ENCODE data around the gene PKN2.

DNA sequence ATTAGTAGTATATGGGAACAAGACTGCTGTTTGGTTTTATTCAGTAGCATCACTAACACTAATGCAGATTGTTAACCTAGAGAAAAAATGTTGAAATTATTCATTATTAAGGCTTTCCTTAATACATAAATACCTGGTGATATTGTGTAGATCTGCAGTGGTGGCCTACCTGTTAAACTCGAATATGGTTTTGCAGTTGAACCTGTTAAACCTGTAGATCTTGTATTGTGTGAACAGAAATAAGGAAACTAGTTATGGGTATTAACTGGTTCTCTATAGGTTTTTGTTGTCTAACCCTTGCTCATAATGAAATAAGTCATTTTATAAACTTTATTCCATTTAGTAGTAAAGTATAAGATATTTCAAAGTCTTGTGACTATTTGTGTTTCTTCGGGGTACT lies 23.9 kb downstream of the PKN2 start:
- TF ChIP-seq, protein P1, sequence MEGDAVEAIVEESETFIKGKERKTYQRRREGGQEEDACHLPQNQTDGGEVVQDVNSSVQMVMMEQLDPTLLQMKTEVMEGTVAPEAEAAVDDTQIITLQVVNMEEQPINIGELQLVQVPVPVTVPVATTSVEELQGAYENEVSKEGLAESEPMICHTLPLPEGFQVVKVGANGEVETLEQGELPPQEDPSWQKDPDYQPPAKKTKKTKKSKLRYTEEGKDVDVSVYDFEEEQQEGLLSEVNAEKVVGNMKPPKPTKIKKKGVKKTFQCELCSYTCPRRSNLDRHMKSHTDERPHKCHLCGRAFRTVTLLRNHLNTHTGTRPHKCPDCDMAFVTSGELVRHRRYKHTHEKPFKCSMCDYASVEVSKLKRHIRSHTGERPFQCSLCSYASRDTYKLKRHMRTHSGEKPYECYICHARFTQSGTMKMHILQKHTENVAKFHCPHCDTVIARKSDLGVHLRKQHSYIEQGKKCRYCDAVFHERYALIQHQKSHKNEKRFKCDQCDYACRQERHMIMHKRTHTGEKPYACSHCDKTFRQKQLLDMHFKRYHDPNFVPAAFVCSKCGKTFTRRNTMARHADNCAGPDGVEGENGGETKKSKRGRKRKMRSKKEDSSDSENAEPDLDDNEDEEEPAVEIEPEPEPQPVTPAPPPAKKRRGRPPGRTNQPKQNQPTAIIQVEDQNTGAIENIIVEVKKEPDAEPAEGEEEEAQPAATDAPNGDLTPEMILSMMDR (IDR thresholded peaks at IDR 0.05), result no peak
- no peak for TF ChIP-seq POLR2A (IDR thresholded peaks at IDR 0.05)

Measured in right lobe of liver (tissue), 4 donors.